Mesenchymal stem cell (in vitro differentiated cells and primary cell): ENCODE results near the gene AKNAD1.

ENCODE experiments used
- DNase-seq: peaks from one replicate; pipeline ENCODE4 v3.0.0-alpha.2; 2013
- H2AFZ ChIP-seq: one replicate; pipeline ENCODE4 v1.6.1; 2013; ENCODE audit warnings: low read depth, mild to moderate bottlenecking, control low read depth, inconsistent platforms, low read length, moderate library complexity
- H2AK5ac ChIP-seq: 2 replicates; pipeline ENCODE4 v1.6.1; 2013; ENCODE audit warnings: low read length, moderate library complexity, mild to moderate bottlenecking, inconsistent platforms; ENCODE audit not compliant: severe bottlenecking
- H2BK120ac ChIP-seq: one replicate; pipeline ENCODE4 v1.6.1; 2013; ENCODE audit warnings: low read depth, mild to moderate bottlenecking, inconsistent platforms, low read length, moderate library complexity
- H2BK12ac ChIP-seq, 2 experiments: one replicate each; pipeline ENCODE4 v1.6.1; 2013; ENCODE audit warnings: inconsistent platforms in 2 of 2, low read length in 2 of 2, mild to moderate bottlenecking in 2 of 2, moderate library complexity in 2 of 2, control low read depth in 1 of 2
- H2BK15ac ChIP-seq: one replicate; pipeline ENCODE4 v1.6.1; 2013; ENCODE audit warnings: mild to moderate bottlenecking, low read depth, inconsistent platforms; ENCODE audit not compliant: poor library complexity, severe bottlenecking
- H2BK5ac ChIP-seq: 2 replicates; pipeline ENCODE4 v1.6.1; 2013; ENCODE audit warnings: low read depth, mild to moderate bottlenecking, low read length, control low read depth, inconsistent platforms; ENCODE audit not compliant: poor library complexity, severe bottlenecking
- H3K14ac ChIP-seq, 2 experiments: one replicate each; pipeline ENCODE4 v1.6.1; 2013; ENCODE audit warnings: inconsistent platforms in 2 of 2, low read length in 2 of 2, control low read depth in 1 of 2, mild to moderate bottlenecking in 1 of 2, moderate library complexity in 1 of 2
- H3K18ac ChIP-seq, 2 experiments: one replicate each; pipeline ENCODE4 v1.6.1; 2013; ENCODE audit warnings: inconsistent platforms in 2 of 2, low read length in 2 of 2, control low read depth in 1 of 2, low read depth in 1 of 2, mild to moderate bottlenecking in 1 of 2
- H3K23ac ChIP-seq, 2 experiments: one replicate each; pipeline ENCODE4 v1.6.1; 2013; ENCODE audit warnings: inconsistent platforms in 2 of 2, low read length in 2 of 2, mild to moderate bottlenecking in 2 of 2, moderate library complexity in 2 of 2, control low read depth in 1 of 2
- H3K27ac ChIP-seq: 2 replicates; pipeline ENCODE4 v1.5.1; 2013; ENCODE audit warnings: mild to moderate bottlenecking, moderate library complexity, low read length, control low read depth, inconsistent platforms; ENCODE audit not compliant: poor library complexity, severe bottlenecking
- H3K27me3 ChIP-seq, 2 experiments: 2 replicates each; pipeline versions ENCODE4 v1.6.1 to v1.7.0; 2013; ENCODE audit warnings: low read length in 2 of 2, mild to moderate bottlenecking in 2 of 2, moderate library complexity in 2 of 2, control low read depth in 1 of 2, inconsistent platforms in 1 of 2; ENCODE audit not compliant: control insufficient read depth in 1 of 2, insufficient read depth in 1 of 2
- H3K36me3 ChIP-seq, 2 experiments: 2 replicates each; pipeline versions ENCODE4 v1.6.1 to v1.7.0; 2013; ENCODE audit warnings: low read length in 2 of 2, control low read depth in 1 of 2, inconsistent platforms in 1 of 2, low read depth in 1 of 2, mild to moderate bottlenecking in 1 of 2; ENCODE audit not compliant: insufficient read depth in 2 of 2, control insufficient read depth in 1 of 2
- H3K4ac ChIP-seq, 2 experiments: one replicate each; pipeline ENCODE4 v1.6.1; 2013; ENCODE audit warnings: inconsistent platforms in 2 of 2, low read length in 2 of 2, mild to moderate bottlenecking in 2 of 2, moderate library complexity in 2 of 2, control low read depth in 1 of 2, low read depth in 1 of 2
- H3K4me1 ChIP-seq: 2 replicates; pipeline ENCODE4 v1.6.1; 2013; ENCODE audit warnings: low read depth, low read length, control low read depth; ENCODE audit not compliant: control insufficient read depth, insufficient read depth
- H3K4me2 ChIP-seq: 2 replicates; pipeline ENCODE4 v1.6.1; 2013; ENCODE audit warnings: low read length, mild to moderate bottlenecking, inconsistent platforms; ENCODE audit not compliant: poor library complexity, severe bottlenecking
- H3K4me3 ChIP-seq, 2 experiments: 2 replicates each; pipeline versions ENCODE4 v1.5.1 to v1.7.0; 2013; ENCODE audit warnings: low read length in 2 of 2, mild to moderate bottlenecking in 2 of 2, control low read depth in 1 of 2, low read depth in 1 of 2; ENCODE audit not compliant: insufficient read depth in 1 of 2
- H3K79me1 ChIP-seq: replicated peaks from 2 replicates; pipeline ENCODE4 v1.6.1; 2013; ENCODE audit warnings: mild to moderate bottlenecking, control low read depth, low read length, inconsistent platforms; ENCODE audit not compliant: poor library complexity, severe bottlenecking
- H3K9ac ChIP-seq: 2 replicates; pipeline ENCODE4 v1.7.0; 2013; ENCODE audit warnings: mild to moderate bottlenecking, low read length, moderate library complexity
- H3K9me3 ChIP-seq: 2 replicates; pipeline ENCODE4 v1.7.0; 2013; ENCODE audit warnings: mild to moderate bottlenecking, low read length; ENCODE audit not compliant: control insufficient read depth
- H4K8ac ChIP-seq: one replicate; pipeline ENCODE4 v1.6.1; 2013; ENCODE audit warnings: inconsistent platforms, mild to moderate bottlenecking, low read length, moderate library complexity
- H4K91ac ChIP-seq: one replicate; pipeline ENCODE4 v1.6.1; 2013; ENCODE audit warnings: mild to moderate bottlenecking, low read length, inconsistent platforms
- WGBS: methylation state at CpG from one replicate; pipeline ENCODE4 v1.1.7; 2013; ENCODE audit warnings: mixed read lengths; 5-methylcytosine and 5-hydroxymethylcytosine counted together

Gene AKNAD1

GRCh38 chr1:108882837-108883236 is 25.9 kb upstream of the AKNAD1 start:
- peaks cover 3% of the 10 kb centered on the region for H3K4me1 ChIP-seq
- peaks cover 0 to 18% of the 10 kb centered on the region in 2 experiments for H3K36me3 ChIP-seq
- H4K91ac ChIP-seq: no peak overlapping the region

GRCh38 chr1:108881369-108881768 is 24.5 kb upstream of the AKNAD1 start:
- Histone ChIP-seq H3K18ac (no peak overlapping the region), H2BK5ac (no peak overlapping the region), H2AFZ (no peak overlapping the region), H3K4me2 (no peak overlapping the region), H4K91ac (no peak overlapping the region), H2BK12ac (no peak overlapping the region), H2BK15ac (no peak overlapping the region), H2BK120ac (no peak overlapping the region), H3K4ac (no peak overlapping the region), H3K9me3 (no peaks in the 10 kb centered on the region), H3K23ac (no peak overlapping the region), H2AK5ac (no peak overlapping the region), H3K27ac (no peak overlapping the region), H3K36me3 (peaks cover 0 to 11% of the 10 kb centered on the region in 2 experiments), H4K8ac (no peak overlapping the region), H3K79me1 (peaks cover 19% of the 10 kb centered on the region), H3K4me1 (peaks cover 3% of the 10 kb centered on the region), H3K14ac (no peak overlapping the region), H3K4me3 (no peak overlapping the region), H3K27me3 (no peaks in the 10 kb centered on the region), H3K9ac (no peak overlapping the region)
- no CpG with 5 or more reads among the region's 1 CpG for whole genome bisulfite sequencing
- DNase-seq: peak; percentile 29

More at GRCh38 chr1:108882837-108883236, 25.9 kb upstream of the AKNAD1 start:
- Histone ChIP-seq H2AK5ac (no peak overlapping the region), H2BK5ac (no peak overlapping the region), H4K8ac (no peak overlapping the region), H3K79me1 (peaks cover 28% of the 10 kb centered on the region), H3K14ac (no peak overlapping the region), H3K4me3 (no peak overlapping the region), H3K9ac (no peak overlapping the region), H3K4ac (no peak overlapping the region), H3K27ac (no peak overlapping the region), H3K9me3 (no peaks in the 10 kb centered on the region), H2BK12ac (no peak overlapping the region), H2BK15ac (no peak overlapping the region), H3K27me3 (no peaks in the 10 kb centered on the region), H3K4me2 (no peak overlapping the region), H3K23ac (no peak overlapping the region), H2BK120ac (no peak overlapping the region), H3K18ac (no peak overlapping the region), H2AFZ (no peak overlapping the region)
- 100% methylated on average over 1 of the region's 2 CpGs for WGBS
- no peak for DNase-seq

GRCh38 chr1:108880850-108881249 is 24.0 kb upstream of the AKNAD1 start:
- no peak overlapping the region for H2BK12ac ChIP-seq
- H3K23ac ChIP-seq: no peak overlapping the region
- H3K14ac ChIP-seq: no peak overlapping the region
- no peak overlapping the region for H2AK5ac ChIP-seq
- peaks cover 0 to 8% of the 10 kb centered on the region in 2 experiments for H3K36me3 ChIP-seq
- H2BK15ac ChIP-seq: no peak overlapping the region
- DNase-seq: peak; percentile 26
- no peak overlapping the region for H3K9ac ChIP-seq
- H3K4ac ChIP-seq: no peak overlapping the region
- H4K91ac ChIP-seq: no peak overlapping the region
- no peak overlapping the region for H3K4me3 ChIP-seq
- peaks cover 15% of the 10 kb centered on the region for H3K79me1 ChIP-seq
- no peak overlapping the region for H2BK5ac ChIP-seq
- no peak overlapping the region for H3K27ac ChIP-seq
- no peaks in the 10 kb centered on the region for H3K27me3 ChIP-seq
- H3K4me1 ChIP-seq: peaks cover 3% of the 10 kb centered on the region
- H3K9me3 ChIP-seq: no peaks in the 10 kb centered on the region
- no peak overlapping the region for H2BK120ac ChIP-seq
- H3K4me2 ChIP-seq: no peak overlapping the region
- 90% methylated on average over 3 of the region's 3 CpGs for whole genome bisulfite sequencing
- no peak overlapping the region for H4K8ac ChIP-seq
- no peak overlapping the region for H3K18ac ChIP-seq
- no peak overlapping the region for H2AFZ ChIP-seq

GRCh38 chr1:108878678-108879077 is 21.8 kb upstream of the AKNAD1 start:
- Histone ChIP-seq H3K14ac (no peak overlapping the region), H3K9ac (peak overlapping the region; percentile 90), H3K23ac (no peak overlapping the region), H2AK5ac (no peak overlapping the region), H2BK15ac (no peak overlapping the region), H3K79me1 (peaks cover 8% of the 10 kb centered on the region), H3K27ac (no peak overlapping the region), H3K4me3 (peak overlapping the region in 1 of 2 experiments; percentile 93), H3K4ac (no peak overlapping the region), H3K18ac (no peak overlapping the region), H2BK120ac (no peak overlapping the region), H4K91ac (no peak overlapping the region), H2BK5ac (no peak overlapping the region), H4K8ac (no peak overlapping the region), H3K36me3 (peaks cover 0 to 8% of the 10 kb centered on the region in 2 experiments), H3K9me3 (no peaks in the 10 kb centered on the region), H3K4me2 (no peak overlapping the region), H3K4me1 (peaks cover 3% of the 10 kb centered on the region), H2AFZ (no peak overlapping the region), H3K27me3 (no peaks in the 10 kb centered on the region), H2BK12ac (no peak overlapping the region)
- WGBS: 93% methylated on average over 2 of the region's 3 CpGs
- DNase-seq: no peak
